Measurements from ENCODE around the gene HM13.
"Not testable (repeated sequence)": the region's sequence is repeated elsewhere in the genome, so short reads cannot be mapped to it uniquely, and the experiment has no call there.

The HM13 gene

DNA sequence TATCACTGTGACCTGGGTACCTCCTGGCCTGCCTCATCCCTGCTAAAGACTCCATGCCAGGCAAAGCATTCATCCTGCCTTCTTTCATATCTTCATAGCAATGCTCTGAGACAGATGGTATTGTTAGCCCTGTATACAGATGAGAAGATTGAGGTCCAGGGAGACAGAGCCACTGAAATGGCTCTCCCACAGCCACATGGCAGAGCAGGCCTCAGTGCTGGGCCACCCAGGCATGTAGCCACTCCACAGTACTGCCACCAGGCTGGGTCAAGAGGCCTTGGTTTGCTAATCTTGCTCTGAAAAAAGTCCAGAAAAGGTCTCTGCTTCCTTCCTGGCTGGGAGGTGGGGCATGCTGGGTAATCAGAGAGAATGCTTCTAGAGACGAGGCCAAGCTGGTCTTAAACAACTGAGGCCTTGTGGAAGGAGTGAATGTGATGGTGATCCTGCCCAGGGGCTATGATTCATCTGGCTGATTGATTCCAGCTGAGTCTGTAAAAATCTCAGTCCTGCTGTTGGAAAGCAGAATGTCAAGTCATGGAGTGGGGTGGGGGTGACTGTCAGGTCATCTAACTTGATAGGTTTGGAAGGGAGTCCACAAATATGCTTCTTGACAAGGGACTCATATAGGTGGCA is 29.8 kb downstream of the HM13 start:
- DNase-seq, result no peak

DNA sequence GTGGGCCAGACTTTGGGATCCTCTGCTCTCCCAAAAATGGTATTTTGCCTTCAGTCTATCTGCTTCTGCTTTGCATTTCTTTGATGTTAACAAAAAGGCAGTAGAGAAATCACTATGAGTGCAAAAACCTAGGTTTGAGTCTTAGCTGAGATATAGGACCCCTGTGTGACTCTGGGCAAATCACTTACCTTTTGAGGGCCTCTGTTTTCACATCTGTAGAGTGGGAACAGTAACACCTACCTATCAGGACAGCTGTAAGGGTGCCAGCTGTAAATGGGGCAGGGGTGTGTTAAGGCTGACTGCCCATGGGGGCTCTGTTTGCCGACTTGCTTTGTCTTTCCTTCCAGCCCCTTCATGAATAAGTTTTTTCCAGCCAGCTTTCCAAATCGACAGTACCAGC is 30.4 kb downstream of the HM13 start:
- DNase-seq, result no peak

GRCh38 chr20:31545621-31546040 is 31.4 kb downstream of the HM13 start:
- DNase-seq, result not testable (repeated sequence)

GRCh38 chr20:31547017-31547675 is 32.9 kb downstream of the HM13 start:
- DNase-seq, result peak; percentile 71

DNA sequence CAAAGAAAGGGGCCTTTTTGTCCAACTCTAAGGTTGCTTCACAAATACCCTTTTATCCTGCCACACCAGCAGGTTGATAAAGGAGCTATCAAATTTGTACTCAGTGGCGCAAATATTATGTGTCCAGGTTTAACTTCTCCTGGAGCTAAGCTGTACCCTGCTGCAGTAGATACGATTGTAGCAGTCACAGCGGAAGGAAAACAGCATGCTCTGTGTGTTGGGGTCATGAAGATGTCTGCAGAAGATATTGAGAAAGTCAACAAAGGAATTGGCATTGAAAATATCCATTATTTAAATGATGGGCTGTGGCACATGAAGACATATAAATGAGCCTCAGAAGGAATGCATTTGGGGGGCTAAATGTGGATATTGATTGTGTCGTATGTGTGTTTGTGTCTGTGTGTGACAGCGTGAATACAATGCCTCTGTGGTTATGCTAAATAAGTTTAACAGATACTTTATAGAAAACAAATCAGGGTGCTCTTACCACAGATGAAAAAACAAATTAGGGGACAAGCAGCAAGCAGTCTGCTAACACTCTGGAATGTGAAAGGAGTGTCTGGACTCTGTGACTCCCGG is 33.6 kb downstream of the HM13 start:
- DNase-seq, result no peak

- no peak for DNase-seq
Measured at GRCh38 chr20:31548820-31549512, 34.7 kb downstream of the HM13 start.

- DNase-seq, result no peak
Measured at GRCh38 chr20:31549513-31549880, 35.3 kb downstream of the HM13 start.

- no peak for DNase-seq
Measured at GRCh38 chr20:31550099-31550498, 35.9 kb downstream of the HM13 start.

DNA sequence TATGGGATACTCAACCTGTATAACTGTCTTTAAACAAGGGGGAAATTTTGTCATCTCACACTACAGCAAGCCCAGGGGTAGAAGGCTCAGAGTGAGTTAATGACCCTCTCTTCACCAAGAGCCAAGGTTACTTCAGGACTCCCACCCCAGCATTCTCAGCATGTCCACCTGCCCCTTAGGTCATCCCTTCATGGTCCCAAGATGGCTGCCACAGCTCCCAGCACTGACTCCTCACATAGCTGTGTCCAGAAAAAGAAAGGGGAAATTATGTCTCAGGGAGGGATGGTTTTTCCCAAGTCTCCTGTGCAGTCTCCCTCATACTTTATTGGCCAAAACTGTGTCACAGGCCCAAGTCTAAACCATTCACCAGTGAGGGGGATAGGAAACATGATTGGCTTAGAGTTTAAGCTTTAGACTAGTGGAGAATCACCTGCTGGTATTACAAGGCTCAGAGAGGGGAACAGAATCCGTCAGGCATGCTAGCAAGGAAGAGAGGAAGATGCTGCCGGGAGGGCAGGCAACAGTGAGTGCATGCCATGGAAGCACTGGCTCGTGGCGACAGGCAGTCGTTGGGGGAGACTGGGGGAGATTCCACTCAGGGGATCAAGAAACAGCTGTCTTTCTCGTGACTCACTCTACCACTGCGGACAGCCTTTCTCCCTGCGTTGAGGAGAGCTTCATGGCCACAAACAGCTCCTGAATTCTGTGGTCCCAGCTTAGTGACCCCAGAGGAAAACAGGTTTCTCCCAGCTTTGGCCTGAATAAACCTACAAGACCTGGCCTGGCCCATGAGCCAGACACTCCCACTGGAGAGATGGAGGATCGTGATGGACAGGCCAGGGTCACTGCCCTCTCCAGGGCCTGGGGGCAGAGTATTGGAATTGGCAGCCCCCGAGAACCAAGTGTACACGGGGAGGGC is 37.2 kb downstream of the HM13 start:
- DNase-seq, result no peak

DNA sequence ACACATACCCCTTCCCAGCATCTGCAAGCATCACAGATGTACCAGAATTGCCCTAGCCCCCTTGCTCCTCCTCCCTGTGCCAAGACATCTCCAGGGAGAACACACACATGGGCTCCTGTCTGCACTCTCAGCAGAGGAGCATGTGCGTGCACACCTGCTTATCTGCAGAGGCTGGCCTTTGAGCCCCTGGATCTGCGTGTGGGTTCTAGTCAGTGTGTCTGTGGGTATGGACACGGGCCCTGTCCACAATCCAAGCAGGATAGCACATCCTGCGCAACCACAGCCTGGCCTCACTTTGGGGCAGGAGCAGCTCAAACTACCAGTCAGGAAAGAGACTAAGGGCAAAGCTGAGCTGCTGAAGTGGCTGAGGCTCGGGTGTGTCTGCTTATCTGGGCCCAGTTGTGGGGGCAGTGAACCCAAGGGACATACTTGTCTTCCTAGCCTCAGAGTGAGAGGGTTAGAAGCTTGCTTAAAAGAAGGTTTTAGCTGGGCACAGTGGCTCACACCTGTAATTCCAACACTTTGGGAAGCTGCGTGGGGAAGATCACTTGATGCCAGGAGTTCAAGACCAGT is 41.0 kb downstream of the HM13 start:
- no peak for DNase-seq

GRCh38 chr20:31559704-31560093 is 45.5 kb downstream of the HM13 start:
- DNase-seq, result no peak

DNA sequence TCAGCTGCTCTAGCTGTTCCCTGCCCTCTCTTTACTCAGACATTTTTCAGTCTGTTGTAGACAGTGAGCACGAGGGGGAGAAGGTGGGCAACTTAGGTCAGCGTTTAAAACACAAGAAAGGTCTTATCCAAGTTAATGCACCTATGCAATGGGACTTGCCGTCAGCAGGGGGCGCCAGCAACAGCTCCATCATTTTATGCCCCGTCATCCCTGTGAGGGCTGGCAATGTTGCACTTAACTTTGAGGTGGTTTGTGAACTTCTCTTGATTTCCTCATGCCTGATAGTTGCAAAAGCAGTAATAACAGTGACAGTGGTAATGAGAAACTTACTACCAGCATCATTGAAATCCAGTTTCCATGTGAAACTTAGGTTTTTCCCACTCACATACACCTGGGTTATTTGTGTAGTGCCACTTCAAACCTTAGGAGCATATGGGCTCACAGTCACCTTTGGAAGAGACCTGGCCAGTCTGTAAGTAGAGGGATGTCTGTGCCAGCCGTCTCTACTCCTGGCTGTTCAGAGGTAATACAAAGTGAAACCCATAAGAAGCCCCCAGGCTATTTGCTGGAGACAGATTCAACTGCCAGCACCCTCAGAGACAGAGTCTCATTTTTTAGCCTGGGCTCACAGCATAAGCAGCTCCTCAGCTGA is 46.0 kb downstream of the HM13 start:
- DNase-seq, result peak; percentile 40

DNA sequence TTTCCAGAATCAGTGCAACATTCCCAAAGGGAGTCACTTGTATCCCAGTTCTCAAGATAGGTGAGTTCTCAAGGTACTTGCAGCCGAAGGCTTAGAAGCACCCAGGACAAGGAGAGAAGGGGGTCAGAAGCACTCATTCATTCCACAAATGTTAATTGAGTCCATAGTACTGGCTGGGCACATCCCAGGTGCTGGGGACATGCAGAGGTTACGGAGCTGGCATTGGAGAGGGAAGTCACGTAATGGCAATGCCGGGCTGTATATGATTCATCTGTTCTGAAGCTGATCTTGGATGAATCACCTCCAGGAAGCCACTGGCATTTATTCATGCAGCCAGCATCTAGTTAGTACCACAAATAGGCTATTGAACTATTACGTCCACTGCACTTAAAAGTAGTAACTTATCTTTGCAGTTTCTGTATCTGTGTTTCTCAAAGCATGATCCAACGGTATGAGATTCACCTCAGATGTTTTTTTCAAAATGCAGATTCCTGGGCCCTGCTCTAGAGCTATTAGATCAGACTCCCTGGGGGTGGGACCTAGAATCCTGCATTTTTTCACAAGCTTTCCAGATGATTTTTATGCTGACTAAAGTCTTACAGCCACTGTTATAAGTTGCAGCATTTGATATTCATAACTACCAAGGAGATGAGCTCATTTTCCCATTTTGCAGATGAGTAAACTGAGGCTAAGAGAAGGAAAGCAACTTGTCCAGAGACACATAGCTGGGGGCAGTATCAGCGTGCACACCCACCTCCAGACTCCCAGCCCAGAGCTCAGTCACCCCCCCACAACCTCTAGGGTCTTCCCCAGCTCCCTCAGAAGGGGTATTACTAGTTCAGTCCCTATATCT is 46.7 kb downstream of the HM13 start:
- DNase-seq, result no peak

GRCh38 chr20:31562241-31562640 is 48.0 kb downstream of the HM13 start:
- DNase-seq, result no peak

- DNase-seq, result no peak
Measured at GRCh38 chr20:31564284-31564683, 50.0 kb downstream of the HM13 start.

DNA sequence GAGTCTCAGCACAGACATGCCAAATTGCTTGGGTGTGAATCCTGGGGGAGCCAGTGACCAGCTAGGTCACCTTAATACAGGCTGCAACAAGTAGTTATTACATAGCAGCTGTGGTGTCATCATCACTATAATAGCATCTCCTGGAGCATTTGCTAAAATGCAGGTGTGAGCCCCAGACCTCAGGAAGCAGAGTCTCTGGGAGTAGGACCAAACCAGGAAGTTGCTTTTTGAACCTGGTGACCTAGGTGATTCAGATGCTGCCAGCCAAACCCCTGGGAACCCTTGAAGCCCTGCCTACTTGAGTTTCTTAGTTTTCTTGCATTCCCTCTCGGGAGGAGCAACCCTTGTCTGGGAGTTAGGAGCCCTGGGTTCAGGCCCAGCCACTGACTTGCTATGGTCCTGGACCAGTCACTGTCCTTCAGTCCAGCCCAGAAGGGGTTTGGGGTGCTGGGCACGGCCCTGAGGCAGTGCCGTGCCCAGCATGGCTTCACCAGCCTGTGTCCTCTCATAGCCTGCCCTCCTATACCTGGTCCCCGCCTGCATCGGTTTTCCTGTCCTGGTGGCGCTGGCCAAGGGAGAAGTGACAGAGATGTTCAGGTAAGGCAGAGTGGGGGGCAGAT is 51.6 kb downstream of the HM13 start:
- no peak for DNase-seq

GRCh38 chr20:31566319-31566657 is 52.0 kb downstream of the HM13 start:
- DNase-seq, result no peak

DNA sequence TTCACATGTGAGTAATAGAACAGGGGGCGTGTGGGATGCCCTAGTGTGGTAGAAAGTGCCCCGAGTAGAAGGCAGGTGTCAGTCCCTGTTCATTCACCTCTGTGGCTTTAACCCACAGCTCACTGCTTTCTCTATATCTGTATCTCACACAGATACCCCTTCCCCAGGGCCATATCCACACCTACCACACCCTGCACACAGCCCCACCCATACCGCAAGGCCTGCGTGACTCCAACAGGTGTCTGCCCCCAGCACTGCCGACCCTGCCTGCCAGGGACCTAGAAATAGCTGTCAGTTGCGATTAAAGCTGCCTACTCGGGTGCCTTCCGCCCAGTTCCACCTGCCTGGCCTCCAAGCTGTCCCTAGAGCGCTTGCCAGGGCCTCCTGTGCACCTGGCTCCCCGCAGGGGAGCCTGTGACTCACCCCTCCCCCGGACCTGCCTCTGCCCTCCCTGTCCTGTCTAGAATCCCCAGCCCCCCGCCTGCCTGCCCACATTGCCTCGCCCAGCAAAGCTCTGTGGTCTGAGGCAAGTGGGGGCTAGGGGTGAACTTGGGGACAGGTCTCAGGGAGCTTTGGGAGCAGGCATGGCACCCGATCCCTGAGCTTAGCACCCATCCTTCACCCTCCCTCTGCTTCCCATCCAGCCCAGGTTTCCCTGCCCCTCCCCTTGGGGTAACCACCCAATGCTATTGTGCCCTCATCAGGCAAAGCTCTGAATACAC is 52.6 kb downstream of the HM13 start:
- DNase-seq, result peak; percentile 58

GRCh38 chr20:31567380-31567720 is 53.1 kb downstream of the HM13 start:
- DNase-seq, result no peak
